ENCODE measurements around the gene DOCK7. TPM values are rescaled to one million over a fixed set of nuclear protein-coding genes. Genes with fewer than 3 reads are reported as not detected.

The DOCK7 gene
- total RNA-seq, 1 donor from 2014 or later, result 36.5 TPM

DNA sequence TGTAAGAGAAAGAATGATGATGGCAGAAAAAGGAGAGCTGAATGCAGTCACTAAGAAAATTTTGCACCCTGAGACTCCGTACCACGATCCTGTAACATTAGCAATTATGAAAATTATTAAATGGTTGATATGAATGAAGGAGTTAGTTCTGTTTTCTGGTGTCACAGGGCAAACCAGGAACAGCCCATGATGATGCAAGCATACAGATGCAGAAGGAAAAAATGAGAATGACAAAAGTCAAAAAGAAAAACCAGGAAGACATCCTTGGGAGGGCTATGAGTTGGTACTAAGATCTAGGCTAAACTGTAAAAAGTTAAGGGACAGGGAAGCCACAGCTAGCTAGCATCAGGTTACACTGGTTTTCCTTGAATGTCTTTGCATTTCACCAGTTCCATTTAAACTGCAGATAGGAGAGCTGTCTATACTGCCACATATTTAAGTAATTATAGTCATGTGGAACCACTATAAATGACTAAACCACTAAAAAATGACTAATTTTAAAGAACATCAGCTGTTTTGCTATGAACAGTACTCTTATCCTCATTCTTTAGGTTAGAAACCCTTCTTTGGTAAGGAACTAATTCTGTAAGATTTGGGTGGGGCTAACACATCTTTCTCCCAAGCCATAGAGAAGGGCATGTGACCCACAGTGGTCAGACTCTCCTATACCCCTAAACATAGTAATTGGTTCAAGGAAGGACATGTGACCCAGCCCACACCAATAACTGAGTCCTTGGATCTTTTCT lies 11.4 kb downstream of the DOCK7 start:
- Histone ChIP-seq H3K4me1 (peaks cover 6% of the 10 kb centered on the region), H3K36me3 (no peaks in the 10 kb centered on the region), H3K9me3 (no peaks in the 10 kb centered on the region), H3K27me3 (ENCODE audit: low read depth) (no peaks in the 10 kb centered on the region), H3K27ac (no peak overlapping the region), H3K4me3 (no peak overlapping the region)
- no peak for ATAC-seq
- no peak for TF ChIP-seq CTCF (IDR thresholded peaks at IDR 0.05)
- intact Hi-C loops (cut with DNase I), result no loop called here
- no peak for DNase-seq

DNA sequence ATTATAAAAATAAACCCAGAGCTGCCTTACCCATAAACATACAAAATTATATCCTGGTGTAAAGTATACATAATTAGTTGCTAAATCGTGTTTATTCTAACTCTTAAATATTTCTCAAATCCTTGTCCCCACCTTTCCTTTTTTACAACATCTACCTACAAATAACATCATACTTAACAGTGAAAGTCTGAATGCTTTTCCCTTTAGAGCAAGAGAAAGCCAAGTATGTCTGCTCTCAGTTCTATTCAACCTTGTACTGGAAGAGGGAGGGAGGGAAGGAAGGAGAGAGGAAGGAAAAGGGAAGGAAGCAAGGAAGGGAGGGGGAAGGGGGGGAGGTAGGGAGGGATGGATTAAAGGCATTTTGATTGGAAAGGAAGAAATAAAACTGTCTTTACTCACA lies 14.6 kb downstream of the DOCK7 start:
- DNase-seq (no peak), ATAC-seq (no peak)
- H3K27me3 ChIP-seq (ENCODE audit: low read depth), result no peaks in the 10 kb centered on the region
- TF ChIP-seq CTCF (IDR thresholded peaks at IDR 0.05), result no peak
- no peaks in the 10 kb centered on the region for H3K36me3 ChIP-seq
- H3K9me3 ChIP-seq, result no peaks in the 10 kb centered on the region
- no peak overlapping the region for H3K27ac ChIP-seq
- no peak overlapping the region for H3K4me3 ChIP-seq
- intact Hi-C loops (cut with DNase I), result no loop called here
- H3K4me1 ChIP-seq, result peaks cover 6% of the 10 kb centered on the region

DNA sequence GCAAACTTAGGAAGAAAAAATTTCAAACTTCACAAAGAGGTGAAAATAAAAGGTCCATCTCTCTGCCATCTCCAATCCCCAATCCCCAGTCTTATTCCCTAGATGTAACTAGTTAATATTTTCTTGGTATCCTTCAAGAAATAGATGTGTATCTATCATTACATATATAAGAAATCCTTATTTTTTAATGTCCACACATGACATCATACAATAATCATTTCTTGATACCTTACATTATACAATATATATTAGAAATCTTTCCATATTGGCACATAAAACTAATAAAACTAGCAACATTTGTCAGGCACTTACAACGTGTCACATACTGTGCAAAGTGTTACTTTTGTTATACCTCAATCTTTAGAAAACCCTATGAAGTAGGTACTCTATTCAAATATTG lies 16.2 kb downstream of the DOCK7 start:
- peaks cover 6% of the 10 kb centered on the region for H3K4me1 ChIP-seq
- no peak for TF ChIP-seq CTCF (IDR thresholded peaks at IDR 0.05)
- H3K36me3 ChIP-seq, result no peaks in the 10 kb centered on the region
- intact Hi-C loops (cut with DNase I), result no loop called here
- no peak overlapping the region for H3K27ac ChIP-seq
- no peaks in the 10 kb centered on the region for H3K9me3 ChIP-seq
- no peak overlapping the region for H3K4me3 ChIP-seq
- ATAC-seq, result no peak
- no peaks in the 10 kb centered on the region for H3K27me3 ChIP-seq (ENCODE audit: low read depth)
- DNase-seq, result no peak

DNA sequence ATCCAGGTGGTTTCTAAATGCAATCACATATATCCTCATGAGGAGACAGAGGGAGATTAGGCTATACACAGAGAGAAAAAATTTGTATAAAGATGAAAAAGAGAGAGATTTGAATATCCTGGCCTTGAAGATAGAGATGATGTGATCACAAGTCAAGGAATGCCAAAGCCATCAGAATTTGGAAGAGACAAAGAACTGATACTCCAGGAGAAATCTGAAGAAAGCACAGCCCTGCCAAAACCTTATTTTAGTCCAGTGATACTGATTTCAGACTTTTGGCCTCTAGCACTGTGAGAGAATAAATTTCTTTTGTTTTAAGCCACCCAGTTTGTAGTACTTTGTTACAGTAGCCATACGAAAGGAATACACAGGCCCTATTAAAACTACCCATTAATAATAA lies 33.4 kb downstream of the DOCK7 start:
- Histone ChIP-seq H3K27me3 (ENCODE audit: low read depth) (no peaks in the 10 kb centered on the region), H3K36me3 (peaks cover 11% of the 10 kb centered on the region), H3K27ac (no peak overlapping the region), H3K9me3 (no peaks in the 10 kb centered on the region), H3K4me1 (no peaks in the 10 kb centered on the region), H3K4me3 (no peak overlapping the region)
- ATAC-seq, result no peak
- TF ChIP-seq CTCF (IDR thresholded peaks at IDR 0.05), result no peak
- intact Hi-C loops (cut with DNase I), result no loop called here
- no peak for DNase-seq

- no peak for DNase-seq
- H3K27ac ChIP-seq, result no peak overlapping the region
- H3K36me3 ChIP-seq, result peaks cover 12% of the 10 kb centered on the region
- H3K4me3 ChIP-seq, result no peak overlapping the region
- no peaks in the 10 kb centered on the region for H3K4me1 ChIP-seq
- no peak for ATAC-seq
- no peak for TF ChIP-seq CTCF (IDR thresholded peaks at IDR 0.05)
- no peaks in the 10 kb centered on the region for H3K9me3 ChIP-seq
- H3K27me3 ChIP-seq (ENCODE audit: low read depth), result no peaks in the 10 kb centered on the region
- intact Hi-C loops (cut with DNase I), result no loop called here
These were observed 35.8 kb downstream of the DOCK7 start for GRCh38 chr1:62652387-62652786.
